Measurements from ENCODE around the gene PCED1B.

The PCED1B gene

GRCh38 chr12:47184229-47184628 lies 104.8 kb downstream of the PCED1B start:
- Histone ChIP-seq H2AFZ (ENCODE audit: low read depth, low read length, severe bottlenecking) (no peak overlapping the region), H3K27ac (ENCODE audit: low read depth, low read length) (no peak overlapping the region), H3K9me2 (replicated peaks; ENCODE audit: insufficient read depth, low read length) (no peaks in the 10 kb centered on the region)

DNA sequence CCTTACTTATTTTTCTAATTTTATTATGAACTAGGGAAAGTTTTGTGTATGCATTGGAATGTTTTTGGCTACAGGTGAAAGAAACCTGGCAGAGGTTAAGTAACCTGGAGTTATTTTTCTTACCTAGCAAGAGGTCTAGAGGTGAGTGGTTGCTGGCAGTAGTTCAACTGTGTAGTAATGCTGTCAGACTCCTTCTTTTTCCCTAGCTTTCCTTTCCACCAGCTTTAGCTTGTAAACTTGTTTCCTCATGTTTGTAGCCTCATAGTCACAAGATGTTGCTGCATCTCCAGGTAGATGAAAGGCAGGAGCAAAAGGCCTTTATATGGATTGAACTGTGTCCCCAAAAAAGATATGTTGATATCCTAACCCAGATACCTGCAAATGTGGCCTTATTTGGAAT lies 105.4 kb downstream of the PCED1B start:
- Histone ChIP-seq H3K9ac (ENCODE audit: low read length) (no peak overlapping the region), H3K27ac (ENCODE audit: low read depth, low read length) (no peak overlapping the region), H3K4me3 (ENCODE audit: insufficient read depth, low read length, poor library complexity, severe bottlenecking) (no peak overlapping the region), H3K4me2 (ENCODE audit: low read depth, low read length, poor library complexity, severe bottlenecking) (no peak overlapping the region), H3K79me2 (ENCODE audit: insufficient read depth, low read length) (no peaks in the 10 kb centered on the region), H3K9me2 (replicated peaks; ENCODE audit: insufficient read depth, low read length) (no peaks in the 10 kb centered on the region), H3K36me3 (ENCODE audit: low read length) (no peaks in the 10 kb centered on the region), H3F3A (ENCODE audit: insufficient read depth) (peaks cover 3% of the 10 kb centered on the region; the same call in 1 of the 2 replicates), H3K27me3 (ENCODE audit: low read length) (no peaks in the 10 kb centered on the region), H2AFZ (ENCODE audit: low read depth, low read length, severe bottlenecking) (no peak overlapping the region), H4K20me1 (ENCODE audit: low read depth, low read length) (no peaks in the 10 kb centered on the region), H3K9me3 (ENCODE audit: insufficient read depth, low read length) (no peaks in the 10 kb centered on the region)
- TF ChIP-seq CTCF (IDR thresholded peaks at IDR 0.05; ENCODE audit: insufficient read depth, low read length, poor library complexity, severe bottlenecking) (no peak), EZH2phosphoT487 (conservative IDR thresholded peaks at IDR 0.05; ENCODE audit: low read length) (no peak)

More at GRCh38 chr12:47184229-47184628, 104.8 kb downstream of the PCED1B start:
- no peak overlapping the region for H3K4me2 ChIP-seq (ENCODE audit: low read depth, low read length, poor library complexity, severe bottlenecking)
- no peaks in the 10 kb centered on the region for H3K36me3 ChIP-seq (ENCODE audit: low read length)
- TF ChIP-seq CTCF (IDR thresholded peaks at IDR 0.05; ENCODE audit: insufficient read depth, low read length, poor library complexity, severe bottlenecking) (no peak), EZH2phosphoT487 (conservative IDR thresholded peaks at IDR 0.05; ENCODE audit: low read length) (no peak)
- H3K9ac ChIP-seq (ENCODE audit: low read length), result no peak overlapping the region
- no peaks in the 10 kb centered on the region for H3K79me2 ChIP-seq (ENCODE audit: insufficient read depth, low read length)
- H4K20me1 ChIP-seq (ENCODE audit: low read depth, low read length), result no peaks in the 10 kb centered on the region
- H3K4me3 ChIP-seq (ENCODE audit: insufficient read depth, low read length, poor library complexity, severe bottlenecking), result no peak overlapping the region
- no peaks in the 10 kb centered on the region for H3K9me3 ChIP-seq (ENCODE audit: insufficient read depth, low read length)
- H3F3A ChIP-seq (ENCODE audit: insufficient read depth), result peaks cover 3% of the 10 kb centered on the region; the same call in 1 of the 2 replicates
- no peaks in the 10 kb centered on the region for H3K27me3 ChIP-seq (ENCODE audit: low read length)

DNA sequence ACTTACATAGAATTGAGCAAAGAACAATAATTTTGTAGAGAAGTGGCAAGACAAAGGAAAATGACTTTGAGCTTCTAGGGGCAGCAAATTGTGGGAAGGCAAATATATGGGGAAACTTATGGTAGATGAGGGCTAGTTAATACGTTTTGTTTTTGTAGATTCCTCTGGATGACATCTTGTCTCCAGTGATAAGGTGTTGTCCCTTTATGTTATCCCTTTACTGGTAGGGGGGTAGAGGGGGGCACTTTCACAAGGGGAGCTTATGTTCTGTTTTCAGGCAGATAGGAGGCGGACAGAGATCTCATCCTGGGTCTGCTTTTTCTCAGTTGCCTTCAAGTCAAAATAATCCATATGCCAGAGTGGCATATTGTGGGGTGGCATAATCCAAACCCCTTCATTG lies 106.8 kb downstream of the PCED1B start:
- H3K9me3 ChIP-seq (ENCODE audit: insufficient read depth, low read length), result no peaks in the 10 kb centered on the region
- no peaks in the 10 kb centered on the region for H3K9me2 ChIP-seq (replicated peaks; ENCODE audit: insufficient read depth, low read length)
- H3K27me3 ChIP-seq (ENCODE audit: low read length), result no peaks in the 10 kb centered on the region
- H3K79me2 ChIP-seq (ENCODE audit: insufficient read depth, low read length), result no peaks in the 10 kb centered on the region
- no peaks in the 10 kb centered on the region for H3K36me3 ChIP-seq (ENCODE audit: low read length)
- H3K9ac ChIP-seq (ENCODE audit: low read length), result no peak overlapping the region
- no peak overlapping the region for H3K4me3 ChIP-seq (ENCODE audit: insufficient read depth, low read length, poor library complexity, severe bottlenecking)
- H3K27ac ChIP-seq (ENCODE audit: low read depth, low read length), result no peak overlapping the region
- H3K4me2 ChIP-seq (ENCODE audit: low read depth, low read length, poor library complexity, severe bottlenecking), result no peak overlapping the region
- TF ChIP-seq EZH2phosphoT487 (conservative IDR thresholded peaks at IDR 0.05; ENCODE audit: low read length) (no peak), CTCF (IDR thresholded peaks at IDR 0.05; ENCODE audit: insufficient read depth, low read length, poor library complexity, severe bottlenecking) (no peak)
- H4K20me1 ChIP-seq (ENCODE audit: low read depth, low read length), result no peaks in the 10 kb centered on the region
- H2AFZ ChIP-seq (ENCODE audit: low read depth, low read length, severe bottlenecking), result no peak overlapping the region
- H3F3A ChIP-seq (ENCODE audit: insufficient read depth), result peaks cover 3% of the 10 kb centered on the region; the same call in 1 of the 2 replicates
